HCT116 (cell line): ENCODE data around the gene KLHL3. TPM values are rescaled to one million over a fixed set of nuclear protein-coding genes. Genes with fewer than 3 reads are reported as not detected.

ENCODE experiments used
- ATAC-seq: fragments of 200-7000 bp; cut with Tn5 transposase; 2 replicates; pipeline ENCODE4 v1.9.1; 2020; ENCODE audit warnings: mild to moderate bottlenecking, moderate library complexity
- BruUV-seq: library from RNA; stranded (reverse); fragments of 400-500 nt; replicated peaks from 2 replicates; lab custom pipeline; 2021; lab: Mats Ljungman, UMichigan
- CTCF ChIA-PET: fragments of 300-600 bp; sonication (Branson Sonifier 250); formaldehyde crosslinking; loops from one replicate; lab custom pipeline; 2021; ENCODE audit warnings: antibody characterized with exemption; lab: Charles Lee
- POLR2A ChIA-PET: fragments of 300-600, 350-600 bp; sonication (Branson Sonifier 250); formaldehyde crosslinking; loops from one replicate; lab custom pipeline; 2021; ENCODE audit warnings: antibody characterized with exemption; lab: Charles Lee
- RAD21 ChIA-PET, 2 experiments: fragments of 300-600 bp; sonication (Branson Sonifier 250); formaldehyde crosslinking; loops; one replicate each; lab custom pipeline; 2023; ENCODE audit warnings: low total read pairs in 2 of 2; ENCODE audit not compliant: uncharacterized antibody in 2 of 2, unreplicated experiment in 2 of 2, low non-redundant PET in 1 of 2; lab: Charles Lee
- DNase-seq: peaks from one replicate; pipeline ENCODE4 v3.0.0-alpha.2; 2010; ENCODE audit warnings: low read depth, low spot score
- H2AFZ ChIP-seq: fragments of 200-600 bp; shearing (Covaris generic), sonication (generic); 2 replicates; pipeline ENCODE4 v1.6.1; 2017; ENCODE audit warnings: low read depth, mixed run types, mixed read lengths, antibody characterized with exemption, low read length; ENCODE audit not compliant: poor library complexity, severe bottlenecking
- H3K27ac ChIP-seq: 2 replicates; pipeline ENCODE4 v1.5.1; 2012; ENCODE audit warnings: low read depth, low read length
- H3K27me3 ChIP-seq: fragments of 200-600 bp; sonication (generic); 2 replicates; pipeline ENCODE4 v1.6.1; 2016; ENCODE audit warnings: mixed run types, low read length, mixed read lengths; ENCODE audit not compliant: insufficient read depth
- H3K36me3 ChIP-seq, 2 experiments: fragments of 200-500 bp in 1 of 2; fragments of 200-600 bp in 1 of 2; sonication (Bioruptor generic) in 1 of 2; sonication (generic) in 1 of 2; 2 replicates each; pipeline versions ENCODE4 v1.5.1 to v1.6.1; 2014 to 2016; ENCODE audit warnings: low read length in 2 of 2, inconsistent platforms in 1 of 2, mixed read lengths in 1 of 2, mixed run types in 1 of 2; ENCODE audit not compliant: insufficient read depth in 2 of 2, control insufficient read depth in 1 of 2
- H3K4me1 ChIP-seq, 2 experiments: fragments of 200-600 bp in 1 of 2; sonication (generic) in 1 of 2; 2 replicates each; pipeline versions ENCODE4 v1.5.1 to v1.6.1; 2012 to 2017; ENCODE audit warnings: low read length in 2 of 2, inconsistent platforms in 1 of 2, mild to moderate bottlenecking in 1 of 2, mixed read lengths in 1 of 2, mixed run types in 1 of 2, moderate library complexity in 1 of 2; ENCODE audit not compliant: insufficient read depth in 2 of 2, control insufficient read depth in 1 of 2
- H3K4me2 ChIP-seq: fragments of 200-600 bp; sonication (generic); 2 replicates; pipeline ENCODE4 v1.6.1; 2017; ENCODE audit warnings: mixed run types, low read length, mixed read lengths
- H3K4me3 ChIP-seq, 2 experiments: fragments of 200-600 bp in 1 of 2; sonication (generic) in 1 of 2; replicated peaks in 1 of 2; 2 replicates each; pipeline ENCODE4 v1.5.1; 2011 to 2016; ENCODE audit warnings: low read length in 2 of 2, control low read depth in 1 of 2, low read depth in 1 of 2, mild to moderate bottlenecking in 1 of 2, mixed read lengths in 1 of 2, mixed run types in 1 of 2
- H3K79me2 ChIP-seq: fragments of 200-600 bp; sonication (generic); 2 replicates; pipeline ENCODE4 v1.6.1; 2017; ENCODE audit warnings: mild to moderate bottlenecking, mixed run types, low read length, moderate library complexity, mixed read lengths; ENCODE audit not compliant: insufficient read depth
- H3K9ac ChIP-seq: fragments of 200-600 bp; sonication (generic); 2 replicates; pipeline ENCODE4 v1.6.1; 2016; ENCODE audit warnings: low read length, mixed read lengths
- H3K9me2 ChIP-seq: fragments of 200-600 bp; sonication (generic), shearing (Covaris generic); 2 replicates; pipeline ENCODE4 v1.6.1; 2017; ENCODE audit warnings: mixed run types, mild to moderate bottlenecking, moderate library complexity; ENCODE audit not compliant: insufficient read depth
- H3K9me3 ChIP-seq, 2 experiments: fragments of 200-500 bp in 1 of 2; fragments of 200-600 bp in 1 of 2; sonication (Bioruptor generic) in 1 of 2; sonication (generic) in 1 of 2; 2 replicates each; pipeline ENCODE4 v1.6.1; 2014 to 2017; ENCODE audit warnings: low read length in 2 of 2, mixed read lengths in 2 of 2, inconsistent platforms in 1 of 2, low read depth in 1 of 2, mild to moderate bottlenecking in 1 of 2, mixed run types in 1 of 2, moderate library complexity in 1 of 2; ENCODE audit not compliant: control insufficient read depth in 1 of 2, insufficient read depth in 1 of 2
- H4K20me1 ChIP-seq: fragments of 200-600 bp; sonication (generic), shearing (Covaris generic); 2 replicates; pipeline ENCODE4 v1.6.1; 2017; ENCODE audit warnings: mixed run types, mild to moderate bottlenecking, moderate library complexity; ENCODE audit not compliant: insufficient read depth
- CBX3 ChIP-seq: IDR thresholded peaks from 2 replicates; pipeline ENCODE4 v1.6.1; 2012; ENCODE audit warnings: low read depth
- EGR1 ChIP-seq: IDR thresholded peaks from 2 replicates; pipeline ENCODE4 v1.6.1; 2012; ENCODE audit warnings: low read depth
- ELF1 ChIP-seq: IDR thresholded peaks from 2 replicates; pipeline ENCODE4 v1.6.1; 2012; ENCODE audit warnings: low read depth, borderline replicate concordance
- EZH2phosphoT487 ChIP-seq: fragments of 200-600 bp; IDR thresholded peaks from 2 replicates; pipeline ENCODE4 v1.6.1; 2018; ENCODE audit warnings: antibody characterized with exemption, borderline replicate concordance
- FOSL1 ChIP-seq: IDR thresholded peaks from 2 replicates; pipeline ENCODE4 v1.6.1; 2012; ENCODE audit warnings: low read depth
- JUND ChIP-seq: IDR thresholded peaks from 2 replicates; pipeline ENCODE4 v1.6.1; 2012
- POLR2A ChIP-seq: IDR thresholded peaks from 2 replicates; pipeline ENCODE4 v1.7.0; 2011; ENCODE audit warnings: borderline replicate concordance; ENCODE audit not compliant: insufficient read depth, insufficient read length; ENCODE audit errors: extremely low read depth
- POLR2AphosphoS5 ChIP-seq: IDR thresholded peaks from 2 replicates; pipeline ENCODE4 v1.6.1; 2011; ENCODE audit warnings: mild to moderate bottlenecking, low read depth, low read length, moderate library complexity
- RAD21 ChIP-seq: IDR thresholded peaks from 2 replicates; pipeline ENCODE4 v1.6.1; 2012; ENCODE audit warnings: low read depth, mild to moderate bottlenecking
- SIN3A ChIP-seq: IDR thresholded peaks from 2 replicates; pipeline ENCODE4 v1.6.1; 2012; ENCODE audit warnings: low read depth
- SP1 ChIP-seq: IDR thresholded peaks from 2 replicates; pipeline ENCODE4 v1.6.1; 2012; ENCODE audit warnings: low read depth
- SRF ChIP-seq: IDR thresholded peaks from 2 replicates; pipeline ENCODE4 v1.6.1; 2012; ENCODE audit warnings: low read depth
- TCF7L2 ChIP-seq: IDR thresholded peaks from 2 replicates; pipeline ENCODE4 v1.7.0; 2011; ENCODE audit warnings: borderline replicate concordance, inconsistent platforms; ENCODE audit not compliant: insufficient read depth, insufficient read length; ENCODE audit errors: extremely low read depth
- YY1 ChIP-seq: IDR thresholded peaks from 2 replicates; pipeline ENCODE4 v1.6.1; 2011; ENCODE audit warnings: low read length, low read depth, moderate library complexity, mild to moderate bottlenecking; ENCODE audit not compliant: insufficient replicate concordance; ENCODE audit errors: extremely low read depth
- ZFX ChIP-seq: fragments of 450-650 bp; IDR thresholded peaks from 2 replicates; pipeline ENCODE4 v1.6.1; 2017
- ZNF274 ChIP-seq: fragments of 200-500 bp; sonication (Bioruptor generic); IDR thresholded peaks from 2 replicates; pipeline ENCODE4 v1.6.1; 2014; ENCODE audit warnings: mild to moderate bottlenecking, low read depth, low read length, inconsistent platforms
- intact Hi-C: fragments of 100-400 bp; cut with micrococcal nuclease; formaldehyde crosslinking; loops from 2 replicates; pipeline ENCODE4 v1.10.0; 2022
- total RNA-seq: library from RNA; stranded (reverse); gene quantifications from one replicate; pipeline ENCODE4 v1.2.1, GENCODE V29; 2021; ENCODE audit not compliant: unreplicated experiment
- TF ChIP-seq, protein P1 (sequence below): IDR thresholded peaks from 2 replicates; pipeline ENCODE4 v1.6.1; 2012; ENCODE audit warnings: low read depth
- TF ChIP-seq, protein P2 (sequence below), 3 experiments: fragments of 200-600 bp in 1 of 3; sonication (generic) in 1 of 3; IDR thresholded peaks in 2 of 3; conservative IDR thresholded peaks in 1 of 3; 2 replicates each; pipeline ENCODE4 v1.5.1; 2012 to 2017; ENCODE audit warnings: low read depth in 2 of 3, low read length in 2 of 3, antibody characterized with exemption in 1 of 3, borderline replicate concordance in 1 of 3, control low read depth in 1 of 3, mild to moderate bottlenecking in 1 of 3, mixed read lengths in 1 of 3, mixed run types in 1 of 3, moderate library complexity in 1 of 3; ENCODE audit not compliant: insufficient read depth in 1 of 3
- TF ChIP-seq, protein P3 (sequence below): IDR thresholded peaks from 2 replicates; pipeline ENCODE4 v1.6.1; 2011; ENCODE audit warnings: mild to moderate bottlenecking, low read length, moderate library complexity; ENCODE audit not compliant: insufficient replicate concordance; ENCODE audit errors: extremely low read depth
- TF ChIP-seq, protein P4 (sequence below): IDR thresholded peaks from 2 replicates; pipeline ENCODE4 v1.6.1; 2012

Gene KLHL3
- total RNA-seq, 1 experiment from 2014 or later: not detected

DNA sequence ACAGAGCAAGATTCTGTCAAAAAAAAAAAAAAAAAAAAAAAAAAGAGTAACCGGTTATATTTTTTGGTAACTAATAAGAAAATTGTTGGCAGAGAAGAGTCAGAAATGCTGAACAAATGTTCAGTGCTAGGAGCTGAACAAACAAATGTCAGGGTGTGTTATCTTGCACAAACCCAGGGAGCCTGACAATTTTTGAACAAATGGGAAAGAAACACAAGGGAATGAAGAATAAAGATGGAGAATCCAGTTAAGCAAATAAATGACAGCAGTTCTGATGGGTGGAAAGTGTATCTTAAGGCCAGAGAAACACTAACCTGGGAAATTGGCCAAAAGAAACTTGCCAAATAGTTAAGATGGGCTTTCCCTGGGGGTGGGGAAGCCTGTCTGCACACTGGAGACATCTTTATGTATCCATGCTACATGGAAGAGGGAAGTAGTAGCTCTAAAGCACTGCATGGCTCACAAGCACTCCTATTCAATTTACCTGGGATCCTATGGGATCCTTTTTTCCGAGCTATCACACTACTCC, 23.7 kb downstream of the KLHL3 start:
- no peak for ATAC-seq

More for the DNA sequence above, 23.7 kb downstream of the KLHL3 start:
- Histone ChIP-seq H3K9me3 (no peaks in the 10 kb centered on the region), H3K27ac (no peak overlapping the region), H4K20me1 (no peaks in the 10 kb centered on the region), H3K4me1 (no peaks in the 10 kb centered on the region), H3K9me2 (no peaks in the 10 kb centered on the region), H3K4me3 (no peak overlapping the region), H3K79me2 (no peaks in the 10 kb centered on the region), H3K36me3 (no peaks in the 10 kb centered on the region), H3K27me3 (no peaks in the 10 kb centered on the region), H2AFZ (no peak overlapping the region), H3K4me2 (no peak overlapping the region), H3K9ac (no peak overlapping the region)
- POLR2A ChIA-PET: no interaction called here
- RAD21 ChIA-PET: no interaction called here
- no peak for DNase-seq
- CTCF ChIA-PET: no interaction called here
- TF ChIP-seq, protein P1, sequence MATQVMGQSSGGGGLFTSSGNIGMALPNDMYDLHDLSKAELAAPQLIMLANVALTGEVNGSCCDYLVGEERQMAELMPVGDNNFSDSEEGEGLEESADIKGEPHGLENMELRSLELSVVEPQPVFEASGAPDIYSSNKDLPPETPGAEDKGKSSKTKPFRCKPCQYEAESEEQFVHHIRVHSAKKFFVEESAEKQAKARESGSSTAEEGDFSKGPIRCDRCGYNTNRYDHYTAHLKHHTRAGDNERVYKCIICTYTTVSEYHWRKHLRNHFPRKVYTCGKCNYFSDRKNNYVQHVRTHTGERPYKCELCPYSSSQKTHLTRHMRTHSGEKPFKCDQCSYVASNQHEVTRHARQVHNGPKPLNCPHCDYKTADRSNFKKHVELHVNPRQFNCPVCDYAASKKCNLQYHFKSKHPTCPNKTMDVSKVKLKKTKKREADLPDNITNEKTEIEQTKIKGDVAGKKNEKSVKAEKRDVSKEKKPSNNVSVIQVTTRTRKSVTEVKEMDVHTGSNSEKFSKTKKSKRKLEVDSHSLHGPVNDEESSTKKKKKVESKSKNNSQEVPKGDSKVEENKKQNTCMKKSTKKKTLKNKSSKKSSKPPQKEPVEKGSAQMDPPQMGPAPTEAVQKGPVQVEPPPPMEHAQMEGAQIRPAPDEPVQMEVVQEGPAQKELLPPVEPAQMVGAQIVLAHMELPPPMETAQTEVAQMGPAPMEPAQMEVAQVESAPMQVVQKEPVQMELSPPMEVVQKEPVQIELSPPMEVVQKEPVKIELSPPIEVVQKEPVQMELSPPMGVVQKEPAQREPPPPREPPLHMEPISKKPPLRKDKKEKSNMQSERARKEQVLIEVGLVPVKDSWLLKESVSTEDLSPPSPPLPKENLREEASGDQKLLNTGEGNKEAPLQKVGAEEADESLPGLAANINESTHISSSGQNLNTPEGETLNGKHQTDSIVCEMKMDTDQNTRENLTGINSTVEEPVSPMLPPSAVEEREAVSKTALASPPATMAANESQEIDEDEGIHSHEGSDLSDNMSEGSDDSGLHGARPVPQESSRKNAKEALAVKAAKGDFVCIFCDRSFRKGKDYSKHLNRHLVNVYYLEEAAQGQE: no peak
- TF ChIP-seq CBX3: no peak
- TF ChIP-seq EGR1: no peak
- TF ChIP-seq, protein P2, sequence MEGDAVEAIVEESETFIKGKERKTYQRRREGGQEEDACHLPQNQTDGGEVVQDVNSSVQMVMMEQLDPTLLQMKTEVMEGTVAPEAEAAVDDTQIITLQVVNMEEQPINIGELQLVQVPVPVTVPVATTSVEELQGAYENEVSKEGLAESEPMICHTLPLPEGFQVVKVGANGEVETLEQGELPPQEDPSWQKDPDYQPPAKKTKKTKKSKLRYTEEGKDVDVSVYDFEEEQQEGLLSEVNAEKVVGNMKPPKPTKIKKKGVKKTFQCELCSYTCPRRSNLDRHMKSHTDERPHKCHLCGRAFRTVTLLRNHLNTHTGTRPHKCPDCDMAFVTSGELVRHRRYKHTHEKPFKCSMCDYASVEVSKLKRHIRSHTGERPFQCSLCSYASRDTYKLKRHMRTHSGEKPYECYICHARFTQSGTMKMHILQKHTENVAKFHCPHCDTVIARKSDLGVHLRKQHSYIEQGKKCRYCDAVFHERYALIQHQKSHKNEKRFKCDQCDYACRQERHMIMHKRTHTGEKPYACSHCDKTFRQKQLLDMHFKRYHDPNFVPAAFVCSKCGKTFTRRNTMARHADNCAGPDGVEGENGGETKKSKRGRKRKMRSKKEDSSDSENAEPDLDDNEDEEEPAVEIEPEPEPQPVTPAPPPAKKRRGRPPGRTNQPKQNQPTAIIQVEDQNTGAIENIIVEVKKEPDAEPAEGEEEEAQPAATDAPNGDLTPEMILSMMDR (IDR thresholded peaks at IDR 0.05 in 2 of 3, conservative IDR thresholded peaks at IDR 0.05 in 1 of 3; ENCODE audit: borderline replicate concordance in 1 of 3, insufficient read depth in 1 of 3, low read depth in 2 of 3, low read length in 2 of 3): no peak
- no peak for TF ChIP-seq ZNF274
- TF ChIP-seq SIN3A: no peak
- TF ChIP-seq YY1: no peak
- TF ChIP-seq, protein P3, sequence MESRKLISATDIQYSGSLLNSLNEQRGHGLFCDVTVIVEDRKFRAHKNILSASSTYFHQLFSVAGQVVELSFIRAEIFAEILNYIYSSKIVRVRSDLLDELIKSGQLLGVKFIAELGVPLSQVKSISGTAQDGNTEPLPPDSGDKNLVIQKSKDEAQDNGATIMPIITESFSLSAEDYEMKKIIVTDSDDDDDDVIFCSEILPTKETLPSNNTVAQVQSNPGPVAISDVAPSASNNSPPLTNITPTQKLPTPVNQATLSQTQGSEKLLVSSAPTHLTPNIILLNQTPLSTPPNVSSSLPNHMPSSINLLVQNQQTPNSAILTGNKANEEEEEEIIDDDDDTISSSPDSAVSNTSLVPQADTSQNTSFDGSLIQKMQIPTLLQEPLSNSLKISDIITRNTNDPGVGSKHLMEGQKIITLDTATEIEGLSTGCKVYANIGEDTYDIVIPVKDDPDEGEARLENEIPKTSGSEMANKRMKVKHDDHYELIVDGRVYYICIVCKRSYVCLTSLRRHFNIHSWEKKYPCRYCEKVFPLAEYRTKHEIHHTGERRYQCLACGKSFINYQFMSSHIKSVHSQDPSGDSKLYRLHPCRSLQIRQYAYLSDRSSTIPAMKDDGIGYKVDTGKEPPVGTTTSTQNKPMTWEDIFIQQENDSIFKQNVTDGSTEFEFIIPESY: no peak
- TF ChIP-seq RAD21: no peak
- no peak for TF ChIP-seq TCF7L2
- no peak for TF ChIP-seq ELF1
- TF ChIP-seq ZFX: no peak
- TF ChIP-seq SRF: no peak
- no peak for TF ChIP-seq SP1
- TF ChIP-seq POLR2A: no peak
- TF ChIP-seq EZH2phosphoT487: no peak
- no peak for TF ChIP-seq JUND
- no peak for TF ChIP-seq POLR2AphosphoS5
- TF ChIP-seq FOSL1: no peak
- TF ChIP-seq, protein P4, sequence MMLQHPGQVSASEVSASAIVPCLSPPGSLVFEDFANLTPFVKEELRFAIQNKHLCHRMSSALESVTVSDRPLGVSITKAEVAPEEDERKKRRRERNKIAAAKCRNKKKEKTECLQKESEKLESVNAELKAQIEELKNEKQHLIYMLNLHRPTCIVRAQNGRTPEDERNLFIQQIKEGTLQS: no peak
- intact Hi-C loops: no loop called here
- BruUV-seq: no TSS peak
